IPS-18a (cell line): ENCODE data around the gene AQP2.

ENCODE experiments used
- H3K27ac ChIP-seq: one replicate; pipeline ENCODE4 v1.5.1; 2013; ENCODE audit warnings: low read length
- H3K27me3 ChIP-seq: one replicate; pipeline ENCODE4 v1.6.1; 2013; ENCODE audit warnings: mild to moderate bottlenecking, low read length; ENCODE audit not compliant: control insufficient read depth, insufficient read depth
- H3K36me3 ChIP-seq: one replicate; pipeline ENCODE4 v1.6.1; 2013; ENCODE audit warnings: low read depth, low read length; ENCODE audit not compliant: control insufficient read depth
- H3K4me1 ChIP-seq: one replicate; pipeline ENCODE4 v1.6.1; 2013; ENCODE audit warnings: low read depth, low read length; ENCODE audit not compliant: control insufficient read depth
- H3K4me3 ChIP-seq: one replicate; pipeline ENCODE4 v1.5.1; 2013; ENCODE audit warnings: low read length
- H3K9ac ChIP-seq: one replicate; pipeline ENCODE4 v1.6.1; 2013; ENCODE audit warnings: mild to moderate bottlenecking, low read length, moderate library complexity
- H3K9me3 ChIP-seq: one replicate; pipeline ENCODE4 v1.6.1; 2013; ENCODE audit warnings: low read depth, low read length; ENCODE audit not compliant: control insufficient read depth

The AQP2 gene

GRCh38 chr12:49990273-49990672 is 39.7 kb downstream of the AQP2 start:
- H3K27ac ChIP-seq = no peak overlapping the region
- no peaks in the 10 kb centered on the region for H3K9me3 ChIP-seq
- H3K36me3 ChIP-seq = peaks cover 68% of the 10 kb centered on the region

GRCh38 chr12:49998453-49998852 is 47.9 kb downstream of the AQP2 start:
- Histone ChIP-seq H3K4me1 (no peaks in the 10 kb centered on the region), H3K9me3 (no peaks in the 10 kb centered on the region), H3K4me3 (no peak overlapping the region), H3K27ac (no peak overlapping the region), H3K27me3 (no peaks in the 10 kb centered on the region), H3K36me3 (peaks cover 73% of the 10 kb centered on the region), H3K9ac (no peak overlapping the region)

More at GRCh38 chr12:49990273-49990672, 39.7 kb downstream of the AQP2 start:
- Histone ChIP-seq H3K9ac (no peak overlapping the region), H3K4me1 (peaks cover 5% of the 10 kb centered on the region), H3K4me3 (no peak overlapping the region), H3K27me3 (no peaks in the 10 kb centered on the region)

GRCh38 chr12:50003595-50003994 is 53.1 kb downstream of the AQP2 start:
- Histone ChIP-seq H3K4me3 (no peak overlapping the region), H3K9me3 (no peaks in the 10 kb centered on the region), H3K4me1 (no peaks in the 10 kb centered on the region), H3K27me3 (no peaks in the 10 kb centered on the region), H3K9ac (no peak overlapping the region), H3K27ac (no peak overlapping the region), H3K36me3 (peaks cover 73% of the 10 kb centered on the region)

DNA sequence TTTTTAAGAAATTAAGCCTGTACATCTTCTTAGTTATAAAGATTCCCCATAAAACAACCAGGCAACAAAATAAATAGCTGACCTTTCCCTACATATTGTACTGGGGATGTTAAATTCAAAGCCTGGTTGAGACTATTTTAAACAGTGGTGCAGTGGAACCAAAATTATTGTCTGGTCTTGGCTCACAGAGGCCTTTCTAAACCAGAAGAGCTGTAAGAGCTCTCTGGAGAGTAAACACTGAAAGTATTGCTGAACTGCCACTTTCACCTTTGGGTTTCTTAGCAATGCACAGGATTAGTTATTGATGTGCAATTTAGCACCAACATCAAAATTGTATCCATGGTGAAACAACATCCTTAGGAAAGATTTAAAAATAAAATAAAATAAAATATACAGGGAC is 54.2 kb downstream of the AQP2 start:
- Histone ChIP-seq H3K4me1 (no peaks in the 10 kb centered on the region), H3K27ac (no peak overlapping the region), H3K36me3 (peaks cover 63% of the 10 kb centered on the region), H3K9ac (no peak overlapping the region), H3K9me3 (no peaks in the 10 kb centered on the region), H3K4me3 (no peak overlapping the region), H3K27me3 (no peaks in the 10 kb centered on the region)

- Histone ChIP-seq H3K27ac (no peak overlapping the region), H3K36me3 (peaks cover 65% of the 10 kb centered on the region), H3K4me1 (no peaks in the 10 kb centered on the region)
Observed at GRCh38 chr12:50005175-50005574, 54.6 kb downstream of the AQP2 start.

GRCh38 chr12:50006280-50006679 is 55.7 kb downstream of the AQP2 start:
- Histone ChIP-seq H3K9me3 (no peaks in the 10 kb centered on the region), H3K9ac (no peak overlapping the region), H3K4me3 (no peak overlapping the region), H3K36me3 (peaks cover 54% of the 10 kb centered on the region), H3K4me1 (no peaks in the 10 kb centered on the region), H3K27ac (no peak overlapping the region), H3K27me3 (no peaks in the 10 kb centered on the region)

More at GRCh38 chr12:50005175-50005574, 54.6 kb downstream of the AQP2 start:
- Histone ChIP-seq H3K4me3 (no peak overlapping the region), H3K27me3 (no peaks in the 10 kb centered on the region), H3K9ac (no peak overlapping the region), H3K9me3 (no peaks in the 10 kb centered on the region)

DNA sequence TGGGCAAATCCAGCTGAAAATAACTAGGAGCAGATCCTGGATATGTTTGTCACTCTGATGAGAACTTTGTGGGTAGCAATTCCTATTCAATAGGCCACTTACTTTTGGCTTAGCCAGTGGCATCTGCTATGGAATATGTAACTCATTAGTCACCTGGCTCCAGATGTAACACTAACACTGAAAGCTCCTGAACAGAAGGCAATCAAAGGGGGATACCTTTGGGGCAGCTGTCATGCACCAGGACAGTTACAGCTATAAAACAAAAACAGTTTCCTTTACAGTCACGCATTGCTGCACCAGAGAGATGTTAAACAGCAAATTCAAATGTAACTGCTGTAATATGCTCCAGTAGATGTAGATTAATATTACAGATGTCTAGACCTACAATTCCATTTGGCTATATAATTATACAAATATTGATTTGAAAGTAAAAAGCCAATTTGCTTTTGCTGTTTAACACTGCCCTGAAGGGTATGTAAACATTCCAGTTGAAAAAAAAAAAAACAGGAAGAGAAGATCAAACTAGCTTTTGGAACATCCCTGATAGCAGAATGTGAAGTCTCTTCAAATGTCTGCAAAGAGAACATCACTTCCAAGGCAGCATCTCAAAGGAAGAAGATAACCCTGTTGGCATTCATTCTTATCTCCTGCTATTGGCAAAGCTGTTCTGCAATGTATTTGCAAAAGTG is 56.4 kb downstream of the AQP2 start:
- no peaks in the 10 kb centered on the region for H3K9me3 ChIP-seq
- no peaks in the 10 kb centered on the region for H3K4me1 ChIP-seq
- H3K9ac ChIP-seq = no peak overlapping the region
- H3K36me3 ChIP-seq = peaks cover 48% of the 10 kb centered on the region
- H3K4me3 ChIP-seq = no peak overlapping the region
- no peaks in the 10 kb centered on the region for H3K27me3 ChIP-seq
- H3K27ac ChIP-seq = no peak overlapping the region
